Panc1 (cell line): Measurements from ENCODE around the gene SLC6A7. TPM values are rescaled to one million over a fixed set of nuclear protein-coding genes. Genes with fewer than 3 reads are reported as not detected.
"Not testable (repeated sequence)": the region's sequence is repeated elsewhere in the genome, so short reads cannot be mapped to it uniquely, and the experiment has no call there.

Source experiments
- ATAC-seq: fragments of 200-7000 bp; cut with Tn5 transposase; 2 replicates; pipeline ENCODE4 v1.9.1; 2020; ENCODE audit warnings: mild to moderate bottlenecking, moderate library complexity
- BruUV-seq: library from RNA; stranded (reverse); fragments of 400-500 nt; replicated peaks from 2 replicates; lab custom pipeline; 2021; lab: Mats Ljungman, UMichigan
- CTCF ChIA-PET: fragments of 300-600 bp; sonication (Branson Sonifier 250); formaldehyde crosslinking; loops from one replicate; lab custom pipeline; 2022; ENCODE audit warnings: antibody characterized with exemption; lab: Charles Lee
- POLR2A ChIA-PET: fragments of 300-600 bp; sonication (Branson Sonifier 250); formaldehyde crosslinking; loops from one replicate; lab custom pipeline; 2022; ENCODE audit warnings: antibody characterized with exemption; lab: Charles Lee
- DNase-seq: peaks from one replicate; pipeline ENCODE4 v3.0.0-alpha.2; 2010; ENCODE audit warnings: low read depth, low spot score
- H3K27ac ChIP-seq: 2 replicates; pipeline ENCODE4 v1.5.1; 2011; ENCODE audit warnings: mild to moderate bottlenecking, low read length, inconsistent platforms
- H3K27me3 ChIP-seq: fragments of 200-500 bp; sonication (Bioruptor generic); 2 replicates; pipeline ENCODE4 v1.6.0; 2014; ENCODE audit warnings: low read length, inconsistent platforms; ENCODE audit not compliant: control insufficient read depth, insufficient read depth
- H3K36me3 ChIP-seq: fragments of 200-500 bp; sonication (Bioruptor generic); 2 replicates; pipeline ENCODE4 v1.5.1; 2014; ENCODE audit warnings: inconsistent platforms, mild to moderate bottlenecking, low read length, moderate library complexity; ENCODE audit not compliant: control insufficient read depth, insufficient read depth
- H3K4me1 ChIP-seq: 2 replicates; pipeline ENCODE4 v1.5.1; 2011; ENCODE audit warnings: inconsistent platforms, mild to moderate bottlenecking, low read length, moderate library complexity; ENCODE audit not compliant: control insufficient read depth, insufficient read depth
- H3K4me3 ChIP-seq, 2 experiments: 2 replicates each; pipeline ENCODE4 v1.5.1; 2011 to 2012; ENCODE audit warnings: low read depth in 2 of 2, low read length in 2 of 2, mild to moderate bottlenecking in 2 of 2, inconsistent platforms in 1 of 2, moderate library complexity in 1 of 2
- H3K9me3 ChIP-seq: fragments of 200-500 bp; sonication (Bioruptor generic); 2 replicates; pipeline ENCODE4 v1.5.1; 2014; ENCODE audit warnings: low read depth, mild to moderate bottlenecking, inconsistent platforms, low read length, moderate library complexity; ENCODE audit not compliant: control insufficient read depth, insufficient read depth
- CTCF ChIP-seq: fragments of 450-650 bp; IDR thresholded peaks from 2 replicates; pipeline ENCODE4 v1.5.1; 2017; ENCODE audit warnings: mild to moderate bottlenecking
- POLR2AphosphoS5 ChIP-seq: IDR thresholded peaks from 2 replicates; pipeline ENCODE4 v1.6.1; 2012; ENCODE audit warnings: mild to moderate bottlenecking, low read depth, low read length, moderate library complexity
- REST ChIP-seq, 2 experiments: IDR thresholded peaks; 2 replicates each; pipeline ENCODE4 v1.6.1; 2011 to 2012; ENCODE audit warnings: low read depth in 2 of 2, control low read depth in 1 of 2, low read length in 1 of 2, mild to moderate bottlenecking in 1 of 2, moderate library complexity in 1 of 2; ENCODE audit not compliant: insufficient read depth in 1 of 2
- SIN3A ChIP-seq: IDR thresholded peaks from 2 replicates; pipeline ENCODE4 v1.6.1; 2012; ENCODE audit warnings: low read depth, mild to moderate bottlenecking, low read length, moderate library complexity, borderline replicate concordance; ENCODE audit not compliant: insufficient read depth
- TCF7L2 ChIP-seq: IDR thresholded peaks from 2 replicates; pipeline ENCODE4 v1.6.1; 2011; ENCODE audit warnings: mild to moderate bottlenecking, low read depth, low read length, inconsistent platforms
- in situ Hi-C: cut with HindIII; loops from 2 replicates; pipeline ENCODE4 v1.10.0; 2016; ENCODE audit warnings: low sequenced_read_pairs, low pct_unique_long_range_greater_than_20kb
- intact Hi-C: fragments of 100-400 bp; cut with micrococcal nuclease; formaldehyde crosslinking; loops from one replicate; pipeline ENCODE4 v1.10.0; 2022; ENCODE audit not compliant: unreplicated experiment
- total RNA-seq: library from RNA; stranded (reverse); gene quantifications from one replicate; pipeline ENCODE4 v1.2.1, GENCODE V29; 2021; ENCODE audit not compliant: unreplicated experiment

The SLC6A7 gene
- total RNA-seq, 1 experiment from 2014 or later: not detected

GRCh38 chr5:150230842-150231241 is 41.0 kb downstream of the SLC6A7 start:
- ChIA-PET CTCF (no interaction called here), POLR2A (no interaction called here)
- intact Hi-C loops: no loop called here

GRCh38 chr5:150233706-150234105 is 43.8 kb downstream of the SLC6A7 start:
- POLR2A ChIA-PET: interaction anchor here (0.5 kb wide), 1 partner anchor 59 kb away, joined by 3 read pairs; no protein-coding TSS in a partner anchor
- H3K4me1 ChIP-seq, CTCF ChIA-PET, H3K36me3 ChIP-seq, DNase-seq, H3K4me3 ChIP-seq, H3K27ac ChIP-seq, BruUV-seq, H3K27me3 ChIP-seq, ATAC-seq, intact Hi-C loops, H3K9me3 ChIP-seq, in situ Hi-C loops: not testable (repeated sequence)

More at GRCh38 chr5:150230842-150231241, 41.0 kb downstream of the SLC6A7 start:
- BruUV-seq: no TSS peak
- H3K4me1 ChIP-seq: no peaks in the 10 kb centered on the region
- no peaks in the 10 kb centered on the region for H3K36me3 ChIP-seq
- DNase-seq (no peak), ATAC-seq (no peak)
- in situ Hi-C loops: no loop called here
- no peaks in the 10 kb centered on the region for H3K9me3 ChIP-seq
- no peak for TF ChIP-seq REST (IDR thresholded peaks at IDR 0.05; ENCODE audit: insufficient read depth in 1 of 2, low read depth in 2 of 2, low read length in 1 of 2)
- no peak for TF ChIP-seq SIN3A
- TF ChIP-seq POLR2AphosphoS5: no peak
- no peak overlapping the region for H3K27ac ChIP-seq
- H3K4me3 ChIP-seq: no peak overlapping the region
- no peaks in the 10 kb centered on the region for H3K27me3 ChIP-seq

GRCh38 chr5:150234576-150235499 is 45.0 kb downstream of the SLC6A7 start:
- no peak for ATAC-seq

More at GRCh38 chr5:150234576-150235499, 45.0 kb downstream of the SLC6A7 start:
- no TSS peak for BruUV-seq
- ChIA-PET POLR2A (no interaction called here), CTCF (no interaction called here)
- no peak for TF ChIP-seq TCF7L2
- no peak for TF ChIP-seq REST (IDR thresholded peaks at IDR 0.05; ENCODE audit: insufficient read depth in 1 of 2, low read depth in 2 of 2, low read length in 1 of 2)
- no peak for TF ChIP-seq CTCF
- no peak for TF ChIP-seq POLR2AphosphoS5
- TF ChIP-seq SIN3A: no peak
- H3K4me3 ChIP-seq: no peak overlapping the region
- no peaks in the 10 kb centered on the region for H3K4me1 ChIP-seq
- no peak overlapping the region for H3K27ac ChIP-seq
- H3K27me3 ChIP-seq: no peaks in the 10 kb centered on the region
- intact Hi-C loops (no loop called here), in situ Hi-C loops (no loop called here)
- H3K36me3 ChIP-seq: no peaks in the 10 kb centered on the region
- no peak for DNase-seq
- H3K9me3 ChIP-seq: no peaks in the 10 kb centered on the region
